Measurements from ENCODE around the gene VARS1.
"Not testable (repeated sequence)": the region's sequence is repeated elsewhere in the genome, so short reads cannot be mapped to it uniquely, and the experiment has no call there.

Gene VARS1

DNA sequence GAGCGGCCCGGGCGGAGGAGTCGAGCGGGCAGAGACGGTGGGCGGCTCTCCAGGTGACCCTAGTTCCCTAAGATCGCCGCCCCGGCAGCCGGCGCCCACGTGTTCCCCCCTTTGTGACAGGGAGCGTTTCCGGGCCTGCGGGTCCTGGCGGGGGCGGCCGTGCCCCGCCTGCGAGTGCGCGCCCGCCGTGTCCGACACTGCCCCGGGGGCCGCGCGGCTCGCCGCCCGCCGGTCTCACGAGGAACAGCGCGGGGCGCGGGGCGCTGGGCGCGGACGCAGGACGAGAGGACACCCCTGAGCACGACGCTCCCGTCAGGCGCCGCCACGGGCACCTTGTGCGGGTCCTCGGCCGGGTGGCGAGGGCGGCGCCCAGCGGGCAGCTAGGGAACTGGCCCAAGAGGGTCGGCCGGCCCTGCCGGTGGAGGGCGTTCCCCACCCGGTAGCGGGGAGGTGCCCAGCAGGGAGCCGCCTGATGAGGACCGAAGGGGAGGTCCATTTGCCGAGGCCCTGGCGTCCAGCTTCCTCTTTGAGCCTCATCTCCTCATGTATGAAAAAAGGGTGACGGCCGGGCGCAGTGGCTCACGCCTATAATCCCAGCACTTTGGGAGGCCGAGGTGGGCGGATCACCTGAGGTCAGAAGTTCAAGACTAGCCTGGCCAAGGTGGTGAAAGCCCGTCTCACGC is at the start of gene VARS1:
Gene VARS1 (minus strand): TSS at position 137 of the 683 bp plus-strand sequence. CDS start 535 bp downstream, outside the sequence.
- H3K4me3 ChIP-seq (ENCODE audit: low read depth, low read length) = peak within 1 kb of the TSS; percentile 91

- no peak overlapping the region for H3K4me3 ChIP-seq (ENCODE audit: low read depth, low read length)
Observed at GRCh38 chr6:31844507-31844906, 49.0 kb upstream of the VARS1 start.

- no peak overlapping the region for H3K4me3 ChIP-seq (ENCODE audit: low read depth, low read length)
Observed at GRCh38 chr6:31842053-31842452, 46.5 kb upstream of the VARS1 start.

DNA sequence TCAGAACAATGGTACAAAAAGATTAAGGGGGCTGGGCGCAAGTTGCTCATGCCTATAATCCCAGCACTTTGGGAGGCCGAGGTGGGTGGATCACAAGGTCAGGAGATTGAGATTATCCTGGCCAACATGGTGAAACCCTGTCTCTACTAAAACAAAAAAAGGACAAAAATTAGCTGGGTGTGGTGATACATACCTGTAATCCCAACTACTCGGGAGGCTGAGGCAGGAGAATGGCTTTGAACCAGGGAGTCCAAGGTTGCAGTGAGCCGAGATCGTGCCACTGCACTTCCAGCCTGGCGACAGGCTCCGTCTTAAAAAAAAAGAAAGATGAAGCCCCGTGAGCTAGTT is 44.2 kb upstream of the VARS1 start:
- H3K4me3 ChIP-seq (ENCODE audit: low read depth, low read length) = not testable (repeated sequence)

DNA sequence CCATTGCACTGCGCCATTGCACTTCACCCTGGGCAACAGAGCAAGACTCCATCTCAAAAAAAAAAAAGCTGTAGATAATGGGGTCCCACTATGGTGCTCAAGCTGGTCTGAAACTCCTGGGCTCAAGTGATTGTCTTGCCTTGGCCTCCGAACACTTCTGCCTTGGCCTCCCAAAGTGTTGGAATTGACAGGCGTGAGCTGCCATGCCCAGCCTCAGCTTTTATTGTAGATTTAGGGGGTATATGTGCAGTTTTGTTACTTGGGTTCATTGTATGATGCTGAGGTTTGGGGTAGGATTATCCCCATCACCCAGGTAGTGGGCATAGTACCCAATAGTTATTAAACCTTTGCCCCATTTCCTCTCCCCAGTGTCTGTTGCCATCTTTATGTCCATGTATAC is 43.4 kb upstream of the VARS1 start:
- H3K4me3 ChIP-seq (ENCODE audit: low read depth, low read length) = no peak overlapping the region

GRCh38 chr6:31838114-31838553 is 42.6 kb upstream of the VARS1 start:
- peak overlapping the region; percentile 99 for H3K4me3 ChIP-seq (ENCODE audit: low read depth, low read length)

- H3K4me3 ChIP-seq (ENCODE audit: low read depth, low read length) = peak overlapping the region; percentile 99
Observed at GRCh38 chr6:31837369-31838113, 42.0 kb upstream of the VARS1 start.

DNA sequence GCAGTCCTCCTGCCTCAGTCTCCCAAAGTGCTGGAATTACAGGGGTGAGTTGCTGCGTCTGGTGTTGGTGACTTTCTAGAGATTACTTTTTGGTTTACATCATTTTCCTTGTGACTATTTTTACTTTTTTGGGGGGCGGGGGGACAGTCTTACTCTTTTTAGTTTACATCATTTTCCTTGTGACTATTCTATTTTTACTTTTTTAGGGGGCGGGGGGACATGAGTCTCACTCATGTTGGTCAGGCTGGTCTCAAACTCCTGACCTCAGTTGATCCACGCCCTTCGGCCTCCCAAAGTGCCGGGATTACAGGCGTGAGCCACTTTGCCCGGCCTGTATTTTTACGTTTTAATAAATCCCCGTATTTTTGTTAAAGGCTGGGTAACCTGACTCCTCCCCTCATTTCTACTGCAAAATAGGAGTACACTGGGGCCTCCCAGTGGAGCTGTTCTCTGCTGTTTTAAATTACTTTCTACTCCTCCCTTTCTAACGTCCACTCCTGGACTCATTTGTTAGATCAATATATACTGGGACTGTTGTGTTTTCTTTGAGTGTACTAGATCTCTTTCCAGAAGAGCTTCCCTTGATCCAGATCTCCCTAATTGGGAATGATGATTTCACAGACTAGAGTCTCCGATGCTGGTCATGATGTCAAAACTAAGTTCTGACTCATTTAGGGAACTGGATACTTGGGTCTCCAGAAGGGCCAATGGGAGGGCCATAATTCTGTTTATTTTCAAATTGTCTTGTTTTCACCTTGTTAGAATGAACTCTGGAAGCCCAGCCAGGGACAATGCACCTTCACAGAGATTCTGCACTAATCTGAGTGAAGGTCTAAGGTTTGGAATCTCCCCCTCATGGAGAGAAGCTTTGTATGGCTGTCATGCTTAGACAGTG is 41.2 kb upstream of the VARS1 start:
- peak overlapping the region; percentile 99 for H3K4me3 ChIP-seq (ENCODE audit: low read depth, low read length)

DNA sequence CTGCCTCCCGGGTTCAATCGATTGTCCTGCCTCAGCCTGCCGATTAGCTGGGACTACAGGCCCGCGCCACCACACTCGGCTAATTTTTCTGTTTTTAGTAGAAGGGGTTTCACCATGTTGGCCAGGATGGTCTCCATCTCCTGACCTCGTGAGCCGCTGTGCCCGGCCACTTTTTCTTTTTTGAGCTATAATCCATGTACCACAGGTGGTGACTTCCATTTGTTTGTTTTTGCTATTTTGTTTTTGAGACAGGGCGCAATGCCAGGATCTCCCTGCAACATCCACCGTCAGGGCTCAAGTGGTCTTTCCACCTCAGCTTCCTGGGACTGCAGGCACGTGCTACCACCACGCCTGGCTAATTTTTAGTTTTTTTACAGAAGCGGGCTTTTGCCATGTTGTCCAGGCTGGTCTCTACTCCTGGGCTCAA is 40.5 kb upstream of the VARS1 start:
- H3K4me3 ChIP-seq (ENCODE audit: low read depth, low read length) = peak overlapping the region; percentile 99

- peak overlapping the region; percentile 99 for H3K4me3 ChIP-seq (ENCODE audit: low read depth, low read length)
Observed at GRCh38 chr6:31834367-31835250, 39.1 kb upstream of the VARS1 start.

- no peak overlapping the region for H3K4me3 ChIP-seq (ENCODE audit: low read depth, low read length)
Observed at GRCh38 chr6:31831350-31832215, 36.0 kb upstream of the VARS1 start.

DNA sequence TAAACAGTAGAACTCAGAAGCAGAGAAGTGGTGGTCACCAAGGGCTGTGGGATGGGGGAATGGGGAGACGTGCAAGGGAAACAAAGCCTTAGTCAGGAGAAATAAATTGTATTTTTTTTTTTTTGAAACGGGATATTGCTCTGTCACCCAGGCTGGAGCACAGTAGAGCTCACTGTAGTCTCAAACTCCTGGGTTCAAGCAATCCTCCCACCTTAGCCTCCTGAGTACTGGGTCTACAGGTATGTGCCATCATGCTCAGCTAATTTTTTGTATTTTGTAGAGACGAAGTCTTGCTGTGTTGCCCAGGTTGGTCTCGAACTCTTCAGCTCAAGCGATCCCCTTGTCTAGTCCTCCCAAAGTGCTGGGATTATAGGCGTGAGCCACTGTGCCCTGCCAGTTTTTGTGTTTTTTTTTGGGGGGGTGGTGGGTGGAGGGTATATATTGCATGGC is 35.4 kb upstream of the VARS1 start:
- peak overlapping the region; percentile 33 for H3K4me3 ChIP-seq (ENCODE audit: low read depth, low read length)

DNA sequence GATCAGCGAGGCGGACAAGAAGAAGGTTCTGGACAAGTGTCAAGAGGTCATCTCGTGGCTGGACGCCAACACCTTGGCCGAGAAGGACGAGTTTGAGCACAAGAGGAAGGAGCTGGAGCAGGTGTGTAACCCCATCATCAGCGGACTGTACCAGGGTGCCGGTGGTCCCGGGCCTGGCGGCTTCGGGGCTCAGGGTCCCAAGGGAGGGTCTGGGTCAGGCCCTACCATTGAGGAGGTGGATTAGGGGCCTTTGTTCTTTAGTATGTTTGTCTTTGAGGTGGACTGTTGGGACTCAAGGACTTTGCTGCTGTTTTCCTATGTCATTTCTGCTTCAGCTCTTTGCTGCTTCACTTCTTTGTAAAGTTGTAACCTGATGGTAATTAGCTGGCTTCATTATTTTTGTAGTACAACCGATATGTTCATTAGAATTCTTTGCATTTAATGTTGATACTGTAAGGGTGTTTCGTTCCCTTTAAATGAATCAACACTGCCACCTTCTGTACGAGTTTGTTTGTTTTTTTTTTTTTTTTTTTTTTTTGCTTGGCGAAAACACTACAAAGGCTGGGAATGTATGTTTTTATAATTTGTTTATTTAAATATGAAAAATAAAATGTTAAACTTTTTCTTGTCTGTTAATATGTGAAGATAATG is 34.2 kb upstream of the VARS1 start:
- H3K4me3 ChIP-seq (ENCODE audit: low read depth, low read length) = peak overlapping the region; percentile 33

- H3K4me3 ChIP-seq (ENCODE audit: low read depth, low read length) = peak within 1 kb of the TSS; percentile 63
Observed at GRCh38 chr6:31827286-31828079, 31.9 kb upstream of the VARS1 start, which contains the start of gene HSPA1B. Gene HSPA1B, plus strand, starts transcription at chr6:31827738. Its CDS starts 213 bp downstream, at chr6:31827951.

DNA sequence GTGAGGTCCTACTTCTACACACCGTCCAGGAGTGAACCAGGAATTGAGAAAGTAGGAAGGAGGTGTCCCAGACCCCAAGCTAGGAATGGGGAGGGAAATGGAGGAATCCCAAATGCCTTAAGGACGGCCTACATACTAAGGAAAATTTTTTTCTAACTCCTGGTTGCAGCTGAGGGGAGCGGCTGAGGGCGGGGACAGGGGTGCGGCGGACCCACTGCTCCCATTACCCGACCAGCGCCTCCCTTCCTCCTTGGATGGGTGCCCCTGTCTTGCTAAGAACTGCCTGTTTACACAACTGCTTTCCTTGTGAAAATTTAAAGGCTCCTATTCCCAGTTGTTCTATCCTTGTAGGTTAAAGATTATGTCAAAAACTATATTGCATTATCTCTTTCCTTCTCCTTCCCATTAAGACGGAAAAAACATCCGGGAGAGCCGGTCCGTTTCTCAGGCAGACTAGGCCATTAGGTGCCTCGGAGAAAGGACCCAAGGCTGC is 31.3 kb upstream of the VARS1 start:
- H3K4me3 ChIP-seq (ENCODE audit: low read depth, low read length) = peak overlapping the region; percentile 44

GRCh38 chr6:31825553-31825952 is 30.0 kb upstream of the VARS1 start:
- no peak overlapping the region for H3K4me3 ChIP-seq (ENCODE audit: low read depth, low read length)

- H3K4me3 ChIP-seq (ENCODE audit: low read depth, low read length) = not testable (repeated sequence)
Observed at GRCh38 chr6:31823592-31824196, 28.1 kb upstream of the VARS1 start.

All from iPS-11a (cell line).